SK-N-SH (cell line): ENCODE measurements around the gene NUCB1.
"Not testable (repeated sequence)": the region's sequence is repeated elsewhere in the genome, so short reads cannot be mapped to it uniquely, and the experiment has no call there.

Source experiments
- CTCF ChIP-seq: fragments of 200-600 bp; sonication (generic); IDR thresholded peaks from 2 replicates; pipeline ENCODE4 v1.6.1; 2017; ENCODE audit warnings: antibody characterized with exemption, mild to moderate bottlenecking, moderate library complexity
- ELF1 ChIP-seq: IDR thresholded peaks from 2 replicates; pipeline ENCODE4 v1.4.0; 2012
- EP300 ChIP-seq, 2 experiments: IDR thresholded peaks; 2 replicates each; pipeline versions ENCODE4 v1.4.0 to v1.6.1; 2012; ENCODE audit warnings: borderline replicate concordance in 1 of 2, low read depth in 1 of 2, low read length in 1 of 2
- FOSL2 ChIP-seq: IDR thresholded peaks from 2 replicates; pipeline ENCODE4 v1.4.0; 2012; ENCODE audit warnings: low read depth, mild to moderate bottlenecking, moderate library complexity, borderline replicate concordance
- FOXJ3 ChIP-seq: sonication (generic); formaldehyde crosslinking; IDR thresholded peaks from 2 replicates; pipeline ENCODE4 v1.5.1; 2020; ENCODE audit warnings: mild to moderate bottlenecking, missing genetic modification reagents
- FOXM1 ChIP-seq: IDR thresholded peaks from 2 replicates; pipeline ENCODE4 v1.4.0; 2012; ENCODE audit warnings: low read depth, mild to moderate bottlenecking
- JUND ChIP-seq: IDR thresholded peaks from 2 replicates; pipeline ENCODE4 v1.4.0; 2012
- MAX ChIP-seq: IDR thresholded peaks from 2 replicates; pipeline ENCODE4 v1.4.0; 2012; ENCODE audit warnings: low read depth
- NRF1 ChIP-seq: IDR thresholded peaks from 2 replicates; pipeline ENCODE4 v1.6.1; 2012; ENCODE audit warnings: low read depth, mild to moderate bottlenecking, low read length
- POLR2AphosphoS5 ChIP-seq: IDR thresholded peaks from 2 replicates; pipeline ENCODE4 v1.6.1; 2012; ENCODE audit warnings: low read depth, low read length
- RFX5 ChIP-seq: IDR thresholded peaks from 2 replicates; pipeline ENCODE4 v1.6.1; 2012; ENCODE audit warnings: mild to moderate bottlenecking, improper control_type of control experiment, low read length
- TCF12 ChIP-seq: IDR thresholded peaks from 2 replicates; pipeline ENCODE4 v1.4.0; 2012

GRCh38 chr19:48902291-48902690 lies 2.2 kb downstream of the NUCB1 start:
- TF ChIP-seq POLR2AphosphoS5; NRF1; JUND; FOXJ3 (CRISPR knock-in tag); FOSL2; FOXM1; CTCF; MAX; RFX5; ELF1; EP300 (IDR thresholded peaks at IDR 0.05; ENCODE audit: borderline replicate concordance in 1 of 2, low read depth in 1 of 2, low read length in 1 of 2); TCF12: not testable (repeated sequence)
